Thyroid gland (tissue), 4 donors: ENCODE results near the gene VGLL3. TPM values are rescaled to one million over a fixed set of nuclear protein-coding genes. Genes with fewer than 3 reads are reported as not detected.

Experiments
- DNase-seq, 2 donors: peaks; one replicate each; pipeline ENCODE4 v3.0.0-alpha.2; 2019
- H3K27ac ChIP-seq, 3 donors: fragments of 200-600 bp; sonication (generic); 1 replicate in 2 of 3; 2 replicates in 1 of 3; pipeline ENCODE4 v1.5.1; 2016 to 2019; ENCODE audit warnings: mild to moderate bottlenecking in 1 of 3, moderate library complexity in 1 of 3
- H3K27me3 ChIP-seq: fragments of 200-600 bp; sonication (generic); one replicate; pipeline ENCODE4 v1.5.1; 2019
- H3K36me3 ChIP-seq, 2 donors: fragments of 200-600 bp; sonication (generic); one replicate each; pipeline ENCODE4 v1.5.1; 2016 to 2019
- H3K4me1 ChIP-seq, 2 donors: fragments of 200-600 bp; sonication (generic); one replicate each; pipeline ENCODE4 v1.5.1; 2017 to 2019
- H3K4me3 ChIP-seq, 3 donors: fragments of 200-600 bp; sonication (generic); replicated peaks in 1 of 3; 1 replicate in 2 of 3; 2 replicates in 1 of 3; pipeline ENCODE4 v1.5.1; 2016; ENCODE audit warnings: mild to moderate bottlenecking in 1 of 3
- H3K9me3 ChIP-seq: fragments of 200-600 bp; sonication (generic); one replicate; pipeline ENCODE4 v1.5.1; 2017
- POLR2A ChIP-seq, 2 donors: fragments of 450-650 bp; IDR thresholded peaks; one replicate each; pipeline ENCODE4 v1.6.1; 2017; ENCODE audit warnings: antibody characterized with exemption in 2 of 2, mild to moderate bottlenecking in 2 of 2, moderate library complexity in 1 of 2
- WGBS, 2 donors: methylation state at CpG; one replicate each; pipeline ENCODE4 v1.1.5; 2017; 5-methylcytosine and 5-hydroxymethylcytosine counted together
- intact Hi-C: fragments of 100-400 bp; cut with DNase I; formaldehyde crosslinking; loops from one replicate; pipeline ENCODE4 v1.15.1; 2023
- total RNA-seq, 4 donors: library from RNA; depleted of rRNA; stranded (reverse); fragments of >200 nt; gene quantifications; one replicate each; pipeline ENCODE4 v1.2.3, GENCODE V29; 2016
- TF ChIP-seq, protein P1 (sequence below), 6 experiments: fragments of 200-600 bp in 3 of 6; fragments of 450-650 bp in 3 of 6; sonication (generic) in 3 of 6; IDR thresholded peaks; one replicate each; pipeline ENCODE4 v1.5.1; 2016 to 2019; ENCODE audit warnings: antibody characterized with exemption in 6 of 6, mild to moderate bottlenecking in 2 of 6, inconsistent platforms in 1 of 6, moderate library complexity in 1 of 6

The VGLL3 gene
- total RNA-seq, 4 donors from 2014 or later = 3.0 to 18.7 (median 12.7) TPM

DNA sequence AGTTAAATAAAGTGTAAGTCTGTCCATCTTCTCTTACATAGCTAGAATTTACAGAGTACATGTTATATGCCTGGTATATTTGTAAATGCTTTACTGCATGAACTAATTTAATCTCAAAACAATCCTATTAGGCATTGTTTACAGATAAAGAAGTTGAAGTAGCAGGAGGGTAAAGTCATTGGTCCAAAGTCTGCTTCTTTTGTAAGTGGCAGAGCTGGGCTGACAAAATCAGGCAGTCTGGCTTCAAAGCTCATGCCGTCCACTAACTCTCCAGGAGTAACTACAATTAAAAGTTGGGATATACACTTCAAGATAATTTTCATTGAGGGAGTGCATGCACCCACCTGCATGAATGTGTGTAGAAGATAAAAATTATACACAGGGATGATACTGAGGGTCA lies 27.3 kb downstream of the VGLL3 start:
- intact Hi-C loops = no loop called here
- no peak overlapping the region for H3K4me3 ChIP-seq
- H3K36me3 ChIP-seq = no peaks in the 10 kb centered on the region
- WGBS, 2 donors = 85 to 88% methylated on average over 1 of the region's 1 CpG
- DNase-seq = no peak
- no peak overlapping the region for H3K27ac ChIP-seq
- no peaks in the 10 kb centered on the region for H3K27me3 ChIP-seq
- H3K4me1 ChIP-seq = no peaks in the 10 kb centered on the region
- H3K9me3 ChIP-seq = no peaks in the 10 kb centered on the region
- TF ChIP-seq, protein P1, sequence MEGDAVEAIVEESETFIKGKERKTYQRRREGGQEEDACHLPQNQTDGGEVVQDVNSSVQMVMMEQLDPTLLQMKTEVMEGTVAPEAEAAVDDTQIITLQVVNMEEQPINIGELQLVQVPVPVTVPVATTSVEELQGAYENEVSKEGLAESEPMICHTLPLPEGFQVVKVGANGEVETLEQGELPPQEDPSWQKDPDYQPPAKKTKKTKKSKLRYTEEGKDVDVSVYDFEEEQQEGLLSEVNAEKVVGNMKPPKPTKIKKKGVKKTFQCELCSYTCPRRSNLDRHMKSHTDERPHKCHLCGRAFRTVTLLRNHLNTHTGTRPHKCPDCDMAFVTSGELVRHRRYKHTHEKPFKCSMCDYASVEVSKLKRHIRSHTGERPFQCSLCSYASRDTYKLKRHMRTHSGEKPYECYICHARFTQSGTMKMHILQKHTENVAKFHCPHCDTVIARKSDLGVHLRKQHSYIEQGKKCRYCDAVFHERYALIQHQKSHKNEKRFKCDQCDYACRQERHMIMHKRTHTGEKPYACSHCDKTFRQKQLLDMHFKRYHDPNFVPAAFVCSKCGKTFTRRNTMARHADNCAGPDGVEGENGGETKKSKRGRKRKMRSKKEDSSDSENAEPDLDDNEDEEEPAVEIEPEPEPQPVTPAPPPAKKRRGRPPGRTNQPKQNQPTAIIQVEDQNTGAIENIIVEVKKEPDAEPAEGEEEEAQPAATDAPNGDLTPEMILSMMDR (IDR thresholded peaks at IDR 0.05) = no peak
- TF ChIP-seq POLR2A (IDR thresholded peaks at IDR 0.05) = no peak

DNA sequence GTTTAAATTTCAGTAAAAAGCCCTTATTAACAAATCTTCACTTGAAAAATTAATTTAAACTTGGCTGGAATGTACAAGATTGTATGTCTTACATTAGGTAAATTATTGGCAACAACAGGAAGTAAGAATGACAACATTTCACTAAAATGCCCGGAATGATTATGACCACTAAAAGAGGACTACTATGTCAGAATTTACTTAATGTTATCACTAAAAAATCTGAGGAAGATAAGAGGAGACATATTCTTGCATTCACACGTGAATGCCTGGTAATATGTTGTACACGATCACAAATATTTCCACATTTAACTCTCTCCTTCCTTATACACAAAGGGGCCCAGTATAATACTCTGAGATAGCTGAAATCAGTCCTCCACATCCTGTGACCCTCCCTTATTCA lies 29.7 kb downstream of the VGLL3 start:
- Histone ChIP-seq H3K4me1 (no peaks in the 10 kb centered on the region), H3K27me3 (no peaks in the 10 kb centered on the region), H3K27ac (no peak overlapping the region), H3K36me3 (no peaks in the 10 kb centered on the region), H3K4me3 (no peak overlapping the region), H3K9me3 (no peaks in the 10 kb centered on the region)
- TF ChIP-seq POLR2A (IDR thresholded peaks at IDR 0.05) = no peak
- TF ChIP-seq, protein P1 (IDR thresholded peaks at IDR 0.05) = no peak
- no peak for DNase-seq
- WGBS, 2 donors = 63 to 68% methylated on average over 3 of the region's 3 CpGs
- intact Hi-C loops = no loop called here

DNA sequence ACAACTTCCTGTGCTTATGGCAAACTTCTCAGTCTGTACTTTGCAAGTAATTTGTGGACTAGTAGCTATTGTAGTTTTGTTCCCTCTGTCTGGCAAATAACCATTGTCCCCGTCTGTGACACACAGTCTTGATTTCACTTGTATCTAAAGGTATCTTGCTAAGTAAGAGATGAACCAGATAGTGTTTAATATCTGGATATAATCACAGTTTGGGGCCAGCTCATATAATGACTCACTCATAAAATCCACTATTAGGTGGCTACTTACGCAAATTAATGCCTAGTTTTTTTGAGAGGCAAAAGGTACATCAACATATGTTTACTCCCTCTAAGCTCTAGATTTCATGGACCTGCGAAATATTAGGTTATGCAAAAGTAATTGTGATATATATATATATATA lies 30.4 kb downstream of the VGLL3 start:
- 82 to 88% methylated on average over 3 of the region's 3 CpGs for WGBS, 2 donors
- Histone ChIP-seq H3K27ac (no peak overlapping the region), H3K4me3 (no peak overlapping the region), H3K9me3 (no peaks in the 10 kb centered on the region), H3K4me1 (no peaks in the 10 kb centered on the region), H3K36me3 (no peaks in the 10 kb centered on the region), H3K27me3 (no peaks in the 10 kb centered on the region)
- no peak for DNase-seq
- intact Hi-C loops = no loop called here
- TF ChIP-seq POLR2A (IDR thresholded peaks at IDR 0.05) = no peak
- TF ChIP-seq, protein P1 (IDR thresholded peaks at IDR 0.05) = no peak

DNA sequence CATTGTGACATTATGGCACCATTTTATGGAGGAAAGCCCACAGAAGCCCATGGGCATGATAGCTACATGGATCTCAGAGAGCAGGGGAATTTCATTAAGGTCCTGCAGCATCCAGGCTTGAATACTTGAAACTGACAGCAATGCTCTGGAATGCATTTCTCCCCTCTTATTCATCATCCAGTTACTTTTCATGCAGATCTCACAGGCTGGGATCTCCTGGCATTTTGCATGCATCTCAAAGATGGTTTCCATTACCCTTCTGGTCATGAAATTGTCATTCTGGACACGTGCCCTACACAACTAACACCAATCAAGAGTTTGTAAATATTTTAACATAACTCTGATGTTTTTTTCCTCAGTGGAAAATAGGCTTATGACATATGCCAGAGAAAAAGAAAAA lies 32.4 kb downstream of the VGLL3 start:
- WGBS, 2 donors = 62 to 68% methylated on average over 1 of the region's 1 CpG
- Histone ChIP-seq H3K27ac (no peak overlapping the region), H3K4me1 (no peaks in the 10 kb centered on the region)

DNA sequence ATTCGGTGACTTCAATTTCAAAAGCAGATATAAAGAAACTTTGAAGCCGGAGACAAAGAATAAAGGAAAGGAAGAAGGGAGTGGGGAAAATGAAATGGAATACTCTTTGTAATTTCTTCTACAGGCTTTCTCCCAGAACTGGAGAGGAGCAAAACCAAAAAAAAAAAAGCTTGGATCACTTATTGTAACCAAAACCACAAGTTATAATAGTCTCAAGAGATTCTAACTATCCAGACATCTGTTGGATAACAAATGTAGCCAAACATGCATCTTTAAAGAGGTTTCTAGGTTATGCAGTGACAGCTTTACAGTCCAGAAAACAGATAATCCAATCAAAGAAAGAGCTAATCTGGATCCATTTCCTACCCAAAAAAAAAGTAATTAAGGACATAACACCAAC lies 36.2 kb downstream of the VGLL3 start:
- H3K9me3 ChIP-seq = no peaks in the 10 kb centered on the region
- no peaks in the 10 kb centered on the region for H3K36me3 ChIP-seq
- intact Hi-C loops = no loop called here
- no peaks in the 10 kb centered on the region for H3K27me3 ChIP-seq
- no peak overlapping the region for H3K27ac ChIP-seq
- TF ChIP-seq, protein P1 (IDR thresholded peaks at IDR 0.05) = no peak
- WGBS, 2 donors = 75 to 89% methylated on average over 2 of the region's 2 CpGs
- H3K4me3 ChIP-seq = no peak overlapping the region
- H3K4me1 ChIP-seq = no peaks in the 10 kb centered on the region
- no peak for DNase-seq

More for the DNA sequence above, 32.4 kb downstream of the VGLL3 start:
- no peak overlapping the region for H3K4me3 ChIP-seq
- intact Hi-C loops = no loop called here
- H3K27me3 ChIP-seq = no peaks in the 10 kb centered on the region
- TF ChIP-seq, protein P1 (IDR thresholded peaks at IDR 0.05) = no peak
- TF ChIP-seq POLR2A (IDR thresholded peaks at IDR 0.05) = no peak
- DNase-seq = no peak
- no peaks in the 10 kb centered on the region for H3K36me3 ChIP-seq
- no peaks in the 10 kb centered on the region for H3K9me3 ChIP-seq
